Stimulated activated CD4-positive, alpha-beta T cell treated with anti-CD3 and anti-CD28 coated beads, Interleukin-4, amount 100 ng/mL, for 1 hour (primary cell): ENCODE measurements around the gene ARHGAP21.
"Not testable (repeated sequence)": the region's sequence is repeated elsewhere in the genome, so short reads cannot be mapped to it uniquely, and the experiment has no call there.

Source experiments
- DNase-seq: peaks from one replicate; pipeline ENCODE4 v3.0.0-alpha.2; 2020

ARHGAP21 gene

DNA sequence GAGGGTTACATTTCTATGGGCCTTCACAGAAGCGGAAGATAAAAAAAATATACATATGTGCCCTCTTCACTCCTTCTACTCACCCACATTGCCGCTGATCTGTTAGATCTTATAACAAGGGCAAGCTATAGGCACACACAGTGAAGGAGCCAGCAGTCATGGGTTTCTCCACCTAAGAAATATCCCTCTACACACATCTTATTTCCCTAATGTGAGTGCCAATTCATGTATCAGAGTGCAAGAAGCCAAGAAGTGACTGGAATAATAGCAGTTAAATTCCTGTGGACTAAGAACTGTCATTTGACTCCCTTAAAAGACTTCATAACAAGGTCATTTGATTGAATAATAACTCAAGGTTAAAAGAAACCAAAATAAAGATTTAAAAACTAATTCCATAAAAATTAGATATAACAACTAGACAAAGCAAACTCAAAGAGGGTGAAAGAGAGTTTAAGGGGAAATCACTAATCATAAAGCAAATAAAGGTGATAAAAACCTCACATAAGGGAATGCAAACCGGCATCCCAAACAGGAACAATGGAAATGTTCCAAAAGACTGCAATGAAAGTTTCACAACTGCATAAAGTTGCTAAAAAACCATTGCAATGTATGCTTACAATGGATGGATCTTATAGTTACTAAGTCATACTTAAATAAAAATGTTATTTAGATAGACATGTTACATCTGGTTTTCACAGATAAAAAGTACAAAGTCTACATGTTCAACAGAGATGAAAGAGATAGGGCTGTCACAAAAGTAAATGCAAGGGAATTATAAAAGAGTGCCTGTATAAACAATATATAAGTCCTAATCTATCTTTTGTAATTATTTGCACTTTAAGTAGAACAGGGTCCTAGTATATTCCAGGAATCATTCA lies 42.8 kb downstream of the ARHGAP21 start:
- DNase-seq = no peak

DNA sequence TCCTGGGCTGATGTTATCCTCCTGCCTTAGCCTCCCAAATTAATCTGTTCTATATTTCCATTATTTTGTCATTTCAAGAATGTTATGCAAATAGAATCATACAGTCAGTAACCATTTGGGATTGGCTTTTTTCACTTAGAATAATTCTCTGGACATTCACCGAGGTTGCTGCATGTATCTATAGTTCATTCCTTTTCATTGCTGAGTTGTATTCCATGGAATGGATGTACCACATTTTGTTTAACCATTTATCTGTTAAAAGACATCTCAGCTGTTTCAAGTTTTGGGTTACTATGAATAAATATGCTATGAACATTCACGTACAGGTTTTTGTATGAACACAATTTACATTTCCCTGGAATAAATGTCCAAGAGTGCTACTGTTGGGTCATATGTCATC lies 44.9 kb downstream of the ARHGAP21 start:
- DNase-seq = no peak

DNA sequence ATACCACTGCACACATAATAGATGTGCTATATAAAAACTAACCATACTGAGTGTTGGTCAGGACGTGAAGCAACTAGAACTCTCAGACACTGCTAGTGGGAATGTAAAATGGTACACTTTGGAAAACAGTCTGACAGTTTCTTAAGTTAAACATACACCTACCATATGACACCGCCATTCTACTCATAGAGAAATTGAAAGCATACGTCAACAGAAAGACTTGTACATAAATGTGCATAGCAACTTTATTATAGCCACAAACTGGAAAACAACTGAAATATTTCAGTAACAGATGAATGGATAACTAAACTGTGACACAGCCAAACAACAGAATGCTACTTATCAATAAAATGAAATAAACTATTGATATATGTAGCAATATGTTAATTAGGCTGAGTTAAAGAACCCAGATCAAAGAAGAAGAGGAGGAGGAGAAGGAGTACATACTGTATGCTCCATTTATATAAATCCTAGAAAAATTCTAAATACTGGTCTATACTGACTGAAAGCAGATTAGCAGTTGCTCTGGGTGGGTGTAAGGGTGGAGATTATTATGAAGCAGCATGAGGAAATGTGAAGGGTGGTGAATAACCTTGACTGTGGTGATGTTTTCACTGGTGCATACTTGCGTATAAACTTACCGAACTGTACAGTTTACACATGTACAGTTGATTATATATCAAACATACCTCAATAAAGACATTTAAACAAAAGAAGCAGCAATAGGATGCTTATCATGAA lies 48.6 kb downstream of the ARHGAP21 start:
- DNase-seq = no peak

DNA sequence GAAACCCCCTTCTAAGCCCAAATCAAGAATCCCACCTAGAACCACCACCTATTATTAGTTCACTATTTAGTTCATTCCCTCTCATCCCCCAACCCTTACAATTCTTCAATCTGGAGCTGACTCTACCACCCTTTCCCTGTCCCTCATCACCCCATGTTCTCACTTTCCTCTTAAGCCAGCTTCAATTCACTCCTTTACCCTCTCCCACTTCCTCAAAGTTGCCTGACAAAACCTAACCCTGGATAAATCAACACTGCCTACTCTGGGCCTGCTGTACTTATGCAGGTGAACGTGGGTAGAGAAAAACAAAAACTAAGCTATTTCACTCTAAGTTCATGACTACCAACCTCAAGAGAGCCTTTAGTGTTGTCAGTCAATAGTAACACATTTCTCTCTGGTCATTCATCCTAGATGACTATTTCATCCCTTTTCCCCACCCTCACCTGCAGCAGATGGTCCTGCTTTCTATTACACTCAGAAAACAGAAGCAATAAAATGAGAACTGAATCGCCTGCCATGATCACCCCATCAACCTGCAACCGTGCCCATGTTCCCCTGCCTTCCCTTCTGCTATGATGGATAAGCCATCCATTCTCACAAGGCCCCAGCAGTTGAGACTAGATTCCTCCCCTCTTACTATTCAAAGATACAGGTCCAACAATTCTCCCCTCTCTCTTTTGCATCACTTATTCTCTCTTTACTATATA lies 52.6 kb downstream of the ARHGAP21 start:
- DNase-seq = no peak

DNA sequence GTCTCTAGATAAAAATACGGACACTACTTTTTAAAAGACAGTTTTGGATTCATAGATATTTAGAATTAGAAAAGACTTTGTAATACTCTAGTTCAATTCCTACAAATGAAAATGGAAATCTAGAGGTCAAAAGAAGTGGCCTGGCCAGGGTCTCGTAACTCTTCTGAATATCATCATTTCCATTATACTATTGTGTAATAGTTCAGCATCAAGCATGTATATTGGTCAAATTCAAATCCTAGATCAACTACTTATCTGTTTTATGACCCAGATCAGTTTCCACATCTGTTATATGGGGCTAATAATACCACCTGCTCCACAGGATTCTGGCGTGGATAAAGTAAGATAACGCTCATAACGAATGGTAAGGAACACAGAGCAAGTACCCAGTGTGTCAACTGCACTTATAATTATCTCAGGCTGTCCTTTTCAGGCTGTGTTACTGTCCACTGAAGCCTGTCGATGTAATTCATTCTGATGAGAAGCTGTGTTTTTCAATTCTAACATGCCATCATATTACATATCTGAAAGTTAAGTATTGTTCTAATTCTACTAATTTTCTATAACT lies 54.3 kb downstream of the ARHGAP21 start:
- no peak for DNase-seq

DNA sequence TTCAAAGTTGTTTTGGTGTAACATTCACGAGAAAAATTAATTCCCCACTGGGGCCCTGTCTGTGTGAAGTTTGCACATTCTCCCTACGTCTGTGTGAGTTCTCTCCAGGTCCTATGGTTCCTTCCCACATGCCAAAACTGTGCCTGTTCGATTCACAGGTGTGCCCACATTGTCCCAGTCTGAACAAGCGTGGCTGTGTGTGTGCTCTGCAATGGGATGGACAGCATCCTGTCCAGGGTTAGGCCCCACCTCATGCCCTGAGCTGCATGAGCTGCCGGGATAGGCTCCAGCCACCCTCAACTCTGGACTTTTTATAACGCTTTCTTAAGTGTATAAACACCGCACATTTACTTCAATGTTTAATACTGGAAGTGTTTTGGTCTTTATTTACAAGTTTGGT lies 55.4 kb downstream of the ARHGAP21 start:
- DNase-seq = no peak

DNA sequence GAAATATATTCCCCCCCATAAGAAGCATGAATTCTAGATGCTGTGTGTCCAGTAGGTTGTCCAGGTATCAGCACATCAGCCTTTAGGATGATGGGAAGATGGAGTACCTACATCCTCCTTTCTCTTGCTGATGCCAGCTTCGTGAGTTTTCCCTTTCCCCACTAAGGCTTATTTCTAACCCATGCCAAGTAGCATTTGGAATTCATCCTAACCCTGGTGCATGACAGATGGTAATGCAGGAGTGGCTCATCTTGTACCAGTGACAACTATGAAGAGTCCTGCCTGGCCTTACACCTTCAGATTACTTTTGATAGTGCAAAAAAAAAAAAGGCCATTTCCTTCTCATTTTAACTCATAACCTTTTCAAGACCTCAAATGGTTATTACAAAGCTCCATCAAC lies 58.7 kb downstream of the ARHGAP21 start:
- no peak for DNase-seq

DNA sequence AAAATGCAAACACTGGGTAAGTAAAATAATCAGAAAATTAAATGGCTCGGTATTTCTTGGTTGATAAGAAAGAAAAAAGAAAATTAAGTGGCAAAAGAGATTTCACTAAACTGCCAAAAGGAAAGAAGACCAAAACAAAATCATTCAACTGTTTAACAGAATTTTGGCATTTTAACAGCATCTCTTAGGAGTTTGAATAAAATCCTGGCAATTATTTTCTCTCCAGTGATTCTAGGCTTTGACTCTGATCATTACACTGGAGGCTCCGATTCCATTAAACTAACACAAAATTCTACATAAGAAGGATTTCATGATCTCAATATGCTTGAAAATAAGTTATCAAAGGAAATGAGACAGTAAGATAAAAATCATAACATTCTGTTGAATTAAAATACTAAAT lies 62.3 kb downstream of the ARHGAP21 start:
- DNase-seq = no peak

DNA sequence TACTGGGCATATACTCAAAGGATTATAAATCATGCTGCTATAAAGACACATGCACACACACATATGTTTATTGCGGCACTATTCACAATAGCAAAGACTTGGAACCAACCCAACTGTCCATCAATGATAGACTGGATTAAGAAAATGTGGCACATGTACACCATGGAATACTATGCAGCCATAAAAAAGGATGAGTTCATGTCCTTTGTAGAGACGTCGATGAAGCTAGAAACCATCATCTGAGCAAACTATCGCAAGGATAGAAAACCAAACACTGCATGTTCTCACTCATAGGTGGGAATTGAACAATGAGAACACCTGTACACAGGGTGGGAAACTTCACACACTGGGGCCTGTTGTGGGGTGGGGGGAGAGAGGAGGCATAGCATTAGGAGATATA lies 65.4 kb downstream of the ARHGAP21 start:
- DNase-seq = not testable (repeated sequence)

DNA sequence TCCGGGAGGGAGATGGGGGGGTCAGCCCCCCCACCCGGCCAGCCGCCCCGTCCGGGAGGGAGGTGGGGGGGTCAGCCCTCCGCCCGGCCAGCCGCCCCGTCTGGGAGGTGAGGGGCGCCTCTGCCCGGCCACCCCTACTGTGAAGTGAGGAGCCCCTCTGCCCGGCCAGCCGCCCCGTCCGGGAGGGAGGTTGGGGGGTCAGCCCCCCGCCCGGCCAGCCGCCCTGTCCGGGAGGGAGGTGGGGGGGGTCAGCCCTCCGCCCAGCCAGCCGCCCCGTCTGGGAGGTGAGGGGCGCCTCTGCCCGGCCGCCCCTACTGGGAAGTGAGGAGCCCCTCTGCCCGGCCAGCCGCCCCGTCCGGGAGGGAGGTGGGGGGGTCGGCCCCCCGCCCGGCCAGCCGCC lies 67.4 kb downstream of the ARHGAP21 start:
- not testable (repeated sequence) for DNase-seq

DNA sequence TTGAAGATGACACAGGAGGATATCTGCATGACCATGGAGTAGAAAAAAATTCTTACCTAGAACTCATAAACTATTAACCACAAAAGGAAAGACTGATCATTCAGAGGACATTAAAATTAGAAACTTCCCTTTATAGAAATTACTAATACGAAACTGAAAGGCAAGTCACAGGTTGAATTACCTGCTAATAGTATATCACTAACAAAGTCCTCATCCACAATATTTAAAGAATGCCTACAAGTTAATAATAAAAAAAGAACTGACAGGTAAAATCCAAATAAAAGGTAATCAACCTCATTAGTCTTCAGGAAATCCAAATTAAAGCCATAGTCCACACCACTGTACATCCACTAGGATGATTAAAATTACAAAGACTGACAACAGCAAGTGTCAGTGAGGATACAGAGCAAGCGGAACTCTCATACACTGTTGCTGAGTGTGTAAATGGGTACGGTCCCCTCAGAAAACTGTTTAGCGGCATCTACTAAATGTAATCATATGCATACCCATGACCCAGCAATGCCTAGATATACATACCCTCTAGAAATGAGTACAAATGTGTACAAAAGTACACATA lies 71.2 kb downstream of the ARHGAP21 start:
- no peak for DNase-seq

DNA sequence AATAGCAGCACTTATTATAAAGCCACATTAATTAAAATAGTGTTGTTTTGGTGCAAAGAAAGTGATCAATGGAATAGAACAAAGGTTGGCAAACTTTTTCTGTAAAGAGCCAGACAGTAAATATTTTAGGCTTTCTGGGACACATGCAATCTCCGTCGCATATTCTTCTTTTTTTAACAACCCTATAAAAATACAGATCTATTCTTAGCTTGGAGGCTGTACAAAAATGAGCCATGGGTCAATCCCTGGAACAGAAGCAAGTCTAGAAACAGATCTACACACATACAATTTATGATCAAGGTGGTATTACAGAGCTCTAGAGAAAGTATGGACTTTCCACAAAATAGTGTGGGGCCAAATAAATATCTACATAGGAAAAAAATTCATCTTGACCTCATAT lies 71.8 kb downstream of the ARHGAP21 start:
- DNase-seq = no peak

DNA sequence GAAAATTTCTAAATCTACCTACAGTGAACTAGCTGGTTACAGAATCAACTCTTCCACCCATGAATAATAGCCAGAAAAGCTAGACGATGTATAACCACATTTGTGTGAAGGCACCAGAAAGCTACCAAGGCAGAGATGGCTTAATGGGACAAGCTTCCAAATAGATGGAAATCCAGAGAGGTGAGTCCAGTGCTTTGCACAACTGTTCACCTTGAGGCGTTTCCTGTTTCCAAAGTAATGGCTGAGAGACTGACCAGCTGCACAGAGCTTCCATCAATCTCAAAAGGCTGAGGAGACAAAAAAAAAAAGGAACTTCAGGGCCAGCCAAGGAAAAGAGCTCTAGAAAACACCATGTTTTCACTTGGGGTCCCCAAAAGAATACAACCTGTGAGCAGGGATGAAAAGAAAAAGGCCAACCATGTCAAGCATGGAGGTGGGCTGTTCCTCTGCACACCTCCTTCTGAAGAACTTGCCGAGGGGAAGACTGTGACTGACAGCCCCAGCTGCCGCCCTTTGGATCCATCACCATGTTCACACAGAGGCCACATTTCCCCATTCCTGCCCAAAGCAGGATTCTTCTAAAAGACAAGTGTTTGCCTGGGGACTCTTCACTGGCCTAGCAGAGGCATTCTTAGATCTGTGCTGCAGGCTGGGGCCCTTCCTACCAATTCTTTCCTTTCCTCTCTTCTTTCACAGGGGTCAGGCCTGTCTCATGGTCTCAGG lies 72.9 kb downstream of the ARHGAP21 start:
- DNase-seq = no peak

DNA sequence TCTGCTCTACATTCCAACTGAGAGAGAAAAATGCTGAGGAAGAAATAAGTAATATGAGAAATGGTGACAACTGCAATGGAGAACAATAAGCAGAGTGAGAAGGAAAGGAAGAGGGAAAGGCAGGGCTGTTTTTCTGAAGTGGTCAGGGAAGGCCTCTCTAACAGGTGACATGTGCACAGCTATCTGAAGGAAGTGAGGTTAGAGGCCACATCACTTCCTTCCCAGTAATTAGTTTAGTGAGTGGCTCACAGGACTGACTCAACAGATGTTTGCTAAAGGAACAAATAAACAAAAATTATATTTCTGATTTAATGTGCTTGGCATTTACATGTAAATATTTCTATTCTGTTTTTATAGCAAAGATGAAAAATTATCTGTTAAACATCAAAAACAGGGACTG lies 77.9 kb downstream of the ARHGAP21 start:
- no peak for DNase-seq

DNA sequence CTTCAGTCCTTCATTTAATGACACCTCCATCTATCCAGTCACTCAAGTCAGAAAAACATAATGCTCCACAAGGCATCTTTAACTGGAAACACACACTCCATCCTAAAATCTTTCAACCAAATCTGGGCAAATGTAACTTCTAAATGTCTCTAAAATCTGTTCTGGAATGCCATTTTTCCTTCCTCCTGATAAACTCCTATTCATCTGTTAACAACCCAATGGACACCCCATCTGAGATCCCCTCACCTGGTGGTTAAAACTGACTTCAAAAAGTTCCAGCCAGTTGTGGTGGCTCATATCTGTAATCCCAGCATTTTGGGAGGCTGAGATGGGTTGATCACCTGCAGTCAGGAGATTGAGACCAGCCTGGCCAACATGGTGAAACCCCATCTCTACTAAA lies 78.7 kb downstream of the ARHGAP21 start:
- no peak for DNase-seq

DNA sequence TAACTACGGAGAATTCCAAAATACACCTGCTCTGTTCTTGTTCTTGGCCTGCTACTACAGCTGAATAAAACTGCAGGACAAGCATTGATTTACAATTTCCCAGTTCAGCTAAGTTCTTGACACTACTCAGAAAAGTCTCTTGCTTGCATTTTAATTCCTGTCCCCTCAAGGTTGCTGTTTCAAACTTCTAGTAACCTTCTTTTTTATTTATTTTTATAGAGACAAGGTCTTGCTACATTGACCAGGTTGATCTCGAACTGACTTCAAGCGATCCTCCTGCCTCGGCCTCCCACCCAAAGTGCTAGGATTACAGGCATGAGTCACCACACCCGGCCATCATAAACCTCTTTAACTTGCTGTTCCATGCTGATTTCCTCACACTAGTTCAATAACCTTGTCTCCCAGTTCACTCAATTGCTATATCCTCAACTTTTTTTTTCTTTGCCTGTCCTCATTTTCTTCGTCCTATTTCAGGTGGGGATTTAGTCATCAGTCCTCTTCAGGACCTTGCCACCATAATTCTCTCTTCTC lies 79.9 kb downstream of the ARHGAP21 start:
- DNase-seq = no peak

DNA sequence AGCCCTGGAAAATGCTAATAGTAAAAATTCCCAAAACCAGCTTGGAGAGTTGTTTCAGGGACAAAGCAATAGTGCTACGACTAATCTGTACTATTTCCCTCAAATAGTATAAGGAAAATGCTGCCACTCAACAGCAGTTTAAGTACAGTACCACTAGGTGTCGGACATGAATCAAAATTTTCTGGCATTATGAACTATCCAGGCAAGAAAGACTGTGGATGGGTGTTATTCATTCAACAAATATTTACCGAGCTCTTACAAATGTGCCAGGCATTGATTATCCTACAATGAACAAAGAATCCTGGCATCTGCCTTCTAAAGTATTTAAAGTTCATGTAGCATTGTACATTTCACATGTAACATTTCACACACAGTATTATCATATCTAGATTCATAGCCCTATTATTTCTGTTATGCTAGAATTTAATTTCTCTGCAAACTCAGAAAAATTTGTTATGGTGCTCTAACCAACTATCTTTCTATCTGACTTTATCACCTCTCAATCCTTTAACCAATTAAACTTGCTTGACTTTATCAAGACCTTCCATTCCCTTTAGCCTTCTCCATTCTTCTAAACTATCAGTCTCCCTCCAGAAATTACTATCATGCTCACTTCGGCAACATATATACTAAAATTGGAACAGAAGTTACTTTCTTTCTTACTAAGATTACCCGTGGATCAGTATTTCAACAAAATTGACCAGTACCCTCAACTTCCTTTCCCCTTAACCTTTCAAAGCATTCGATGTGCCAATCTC lies 80.6 kb downstream of the ARHGAP21 start:
- DNase-seq = no peak

DNA sequence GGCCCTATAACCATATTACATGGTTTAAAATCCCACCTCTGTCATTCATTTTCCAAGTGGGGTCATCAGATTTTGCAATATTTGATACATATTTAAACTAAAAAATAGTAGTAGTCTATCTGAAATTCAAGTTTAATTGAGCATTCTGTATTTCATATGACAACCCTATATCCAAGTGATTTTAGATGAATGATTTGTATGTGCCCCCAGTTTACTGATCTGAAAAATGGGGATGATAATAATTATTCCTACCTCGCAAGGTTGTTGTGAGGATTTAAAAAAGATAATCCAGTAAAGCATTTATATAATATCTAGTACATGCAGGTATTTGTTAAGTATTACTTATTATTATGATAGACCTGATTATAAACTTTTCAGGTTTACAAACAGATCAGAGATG lies 84.6 kb downstream of the ARHGAP21 start:
- DNase-seq = no peak

DNA sequence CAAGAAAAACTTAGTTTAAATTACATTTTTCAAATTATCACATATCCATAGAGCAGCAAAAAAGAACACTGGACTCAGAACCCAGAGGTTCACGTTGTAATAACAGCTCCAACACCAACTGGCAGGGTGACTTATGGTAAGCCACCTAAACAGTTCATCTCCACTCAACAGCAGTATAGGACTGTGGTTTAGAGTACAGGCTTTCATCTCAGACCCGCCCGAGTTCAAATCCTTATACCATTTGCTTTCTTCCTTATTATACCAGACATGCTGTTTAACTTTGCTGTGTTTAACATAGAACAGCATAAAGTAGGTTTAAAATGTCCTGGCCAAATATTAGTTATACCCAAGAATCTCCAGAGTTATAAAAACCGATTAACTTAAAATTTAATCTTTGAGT lies 97.9 kb downstream of the ARHGAP21 start:
- no peak for DNase-seq

DNA sequence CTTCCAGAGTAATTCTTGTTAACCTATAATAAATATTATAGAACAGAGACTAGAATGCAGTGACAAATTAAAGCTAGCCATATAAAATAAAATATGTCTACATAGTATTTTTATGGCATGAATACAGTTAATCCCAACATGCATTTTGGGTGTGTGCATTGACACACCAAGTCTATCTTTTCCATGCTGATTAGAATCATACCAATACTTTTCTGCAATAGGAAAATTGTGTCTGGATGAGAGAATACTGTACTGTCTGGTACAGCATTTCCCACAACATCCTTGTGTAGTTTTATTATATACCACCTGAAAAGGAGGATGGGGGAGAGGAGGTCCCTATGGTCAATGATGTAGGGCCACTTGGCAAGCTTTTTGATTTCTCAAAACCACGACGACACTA lies 100.3 kb downstream of the ARHGAP21 start:
- DNase-seq = no peak

DNA sequence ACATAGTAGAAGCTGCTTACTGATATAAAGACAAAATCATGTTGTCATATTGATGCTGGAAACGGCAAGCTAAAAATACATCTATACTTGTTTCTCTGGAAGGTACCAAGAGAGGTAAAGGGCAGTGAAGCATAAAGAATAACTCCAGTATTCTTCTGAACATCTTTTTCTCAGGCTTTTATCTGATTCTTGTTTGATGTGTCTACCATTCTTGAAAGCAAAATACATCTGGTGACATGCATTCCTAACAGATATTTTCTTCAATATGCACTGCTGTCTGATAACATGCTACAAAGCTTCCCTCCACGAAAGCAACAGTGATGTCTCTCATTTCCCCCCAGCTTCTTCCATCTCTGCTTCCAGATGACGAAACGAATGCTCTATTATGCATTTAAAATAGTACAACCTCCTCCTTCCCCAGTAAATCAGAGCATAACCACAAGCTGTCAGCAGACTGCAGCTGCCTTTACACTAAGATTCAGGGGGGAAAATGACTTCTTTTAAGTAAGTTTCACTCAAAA lies 100.8 kb downstream of the ARHGAP21 start:
- no peak for DNase-seq
